ENCODE data around the gene FXYD6. TPM values are rescaled to one million over a fixed set of nuclear protein-coding genes. Genes with fewer than 3 reads are reported as not detected.
A peak's percentile ranks its signal among the peaks of the same experiment; 100 is the strongest.

FXYD6 gene
- total and polyA plus RNA-seq, 3 experiments from 2014 or later: 0.11 TPM; not detected in 2

DNA sequence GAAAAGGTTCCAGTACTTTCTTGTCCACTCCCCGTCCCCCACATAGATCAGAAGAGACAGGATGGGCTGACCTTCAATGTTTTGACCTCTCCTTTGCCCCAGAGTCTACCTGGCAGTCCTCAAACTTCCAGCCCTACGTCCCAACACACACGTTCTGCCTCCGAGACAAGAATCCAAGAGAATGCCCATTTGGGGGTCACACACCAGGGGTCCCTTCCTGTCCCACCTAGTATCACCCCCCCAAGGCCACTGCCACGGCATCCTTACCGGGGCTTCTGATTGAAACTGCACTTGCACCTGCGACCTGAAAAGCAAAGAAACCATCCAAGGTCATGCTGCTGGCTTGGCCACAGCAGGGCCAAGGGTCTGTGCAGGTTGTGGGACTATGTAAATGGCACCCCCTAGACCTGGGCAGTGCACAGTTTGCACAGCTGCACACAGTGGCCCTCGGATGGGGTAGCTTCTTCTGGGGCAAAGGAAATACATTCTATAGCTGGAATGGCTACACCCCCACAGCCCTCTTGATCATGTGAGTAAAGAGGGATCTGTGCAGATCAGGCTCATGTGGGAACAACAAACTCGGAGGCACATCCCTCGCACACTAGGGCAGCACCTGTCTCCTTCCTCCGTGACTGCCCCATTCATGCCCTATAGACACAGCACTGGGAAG lies 35.4 kb downstream of the FXYD6 start:
- H3K27me3 ChIP-seq (ENCODE audit: insufficient read depth, low read length, poor library complexity, severe bottlenecking): no peaks in the 10 kb centered on the region
- Mint-ChIP-seq H3K27me3 (peaks cover 0 to 5% of the 10 kb centered on the region in 2 donors), H3K27ac (peak overlapping the region in 1 of 8 donors; percentile 47), H3K4me3 (no peak overlapping the region), H3K9me3 (no peaks in the 10 kb centered on the region), H3K4me1 (peaks cover 8 to 30% (median 18%) of the 10 kb centered on the region in 3 donors), H3K36me3 (no peaks in the 10 kb centered on the region)
- H3K4me1 ChIP-seq (ENCODE audit: insufficient read depth, low read length): peaks cover 8% of the 10 kb centered on the region
- no peaks in the 10 kb centered on the region for H3K36me3 ChIP-seq (ENCODE audit: insufficient read depth, low read length)
- CTCF ChIA-PET: interaction anchor here (1.0 to 7.1 kb wide), 3 partner anchors 33 to 213 kb away, joined by 3 to 126 read pairs (median 3); no protein-coding TSS in a partner anchor
- peak in 1 of 5 donors; percentile 29 for DNase-seq
- POLR2A ChIA-PET: no interaction called here
- H3K27ac ChIP-seq (ENCODE audit: low read depth, low read length): no peak overlapping the region
- no peak overlapping the region for H3K4me3 ChIP-seq (ENCODE audit: low read length)
- no peaks in the 10 kb centered on the region for H3K9me3 ChIP-seq (ENCODE audit: low read length)

DNA sequence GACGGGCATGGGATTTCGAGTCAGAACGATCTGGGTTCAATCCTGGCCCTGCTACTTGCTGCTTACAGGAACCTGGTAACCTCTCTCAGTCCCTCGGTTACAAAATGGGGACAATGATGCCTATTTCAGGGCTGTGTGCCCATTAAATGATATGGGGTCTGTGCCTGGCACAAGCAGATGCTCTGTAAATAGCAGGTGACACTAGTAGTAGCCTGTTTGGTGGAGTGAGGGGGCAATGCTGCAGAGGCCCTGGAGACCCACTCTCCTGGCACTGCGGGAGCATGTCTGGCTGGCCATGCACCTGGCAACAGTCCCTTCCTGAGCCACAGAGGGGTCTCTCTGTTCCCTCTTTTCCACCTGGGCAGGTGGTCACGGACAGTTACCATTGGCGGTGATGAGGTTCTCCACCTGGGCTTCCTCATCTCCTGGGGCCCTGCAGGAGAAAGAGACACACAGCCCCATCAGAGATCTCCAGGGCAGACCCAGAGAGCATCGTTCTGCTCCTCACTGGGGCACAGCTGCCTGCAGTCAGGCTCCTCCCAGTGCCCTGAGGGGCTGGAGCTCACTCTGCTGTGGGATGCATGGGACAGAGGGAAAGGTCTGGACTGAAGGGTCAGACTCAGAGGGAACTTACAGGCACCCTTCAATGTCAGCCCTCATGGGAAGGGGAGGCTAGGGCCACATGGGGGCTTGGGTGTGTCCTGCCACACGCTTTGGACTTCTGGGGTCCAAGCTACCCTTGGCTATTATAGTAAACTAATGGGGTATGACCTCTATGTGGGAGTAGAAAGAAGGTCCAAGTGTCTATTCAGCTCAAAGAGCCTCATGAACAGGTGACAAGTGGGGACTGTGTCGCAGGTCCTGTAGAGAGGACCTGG lies 36.3 kb downstream of the FXYD6 start:
- no peaks in the 10 kb centered on the region for H3K36me3 Mint-ChIP-seq
- Histone ChIP-seq H3K4me1 (ENCODE audit: insufficient read depth, low read length) (peaks cover 8% of the 10 kb centered on the region), H3K27ac (ENCODE audit: low read depth, low read length) (no peak overlapping the region), H3K36me3 (ENCODE audit: insufficient read depth, low read length) (no peaks in the 10 kb centered on the region), H3K4me3 (ENCODE audit: low read length) (no peak overlapping the region), H3K27me3 (ENCODE audit: insufficient read depth, low read length, poor library complexity, severe bottlenecking) (no peaks in the 10 kb centered on the region), H3K9me3 (ENCODE audit: low read length) (no peaks in the 10 kb centered on the region)
- ChIA-PET POLR2A (no interaction called here), CTCF (interaction anchor here (1.0 to 7.1 kb wide), 4 partner anchors 17 to 214 kb away, joined by 3 to 126 read pairs (median 4); no protein-coding TSS in a partner anchor)
- peaks cover 0 to 5% of the 10 kb centered on the region in 2 donors for H3K27me3 Mint-ChIP-seq
- no peak overlapping the region for H3K4me3 Mint-ChIP-seq
- DNase-seq: peak in 1 of 5 donors; percentile 19
- H3K9me3 Mint-ChIP-seq: no peaks in the 10 kb centered on the region
- H3K4me1 Mint-ChIP-seq: peaks cover 8 to 30% (median 18%) of the 10 kb centered on the region in 3 donors
- H3K27ac Mint-ChIP-seq: peak overlapping the region in 2 of 8 donors; percentile 11 to 73

DNA sequence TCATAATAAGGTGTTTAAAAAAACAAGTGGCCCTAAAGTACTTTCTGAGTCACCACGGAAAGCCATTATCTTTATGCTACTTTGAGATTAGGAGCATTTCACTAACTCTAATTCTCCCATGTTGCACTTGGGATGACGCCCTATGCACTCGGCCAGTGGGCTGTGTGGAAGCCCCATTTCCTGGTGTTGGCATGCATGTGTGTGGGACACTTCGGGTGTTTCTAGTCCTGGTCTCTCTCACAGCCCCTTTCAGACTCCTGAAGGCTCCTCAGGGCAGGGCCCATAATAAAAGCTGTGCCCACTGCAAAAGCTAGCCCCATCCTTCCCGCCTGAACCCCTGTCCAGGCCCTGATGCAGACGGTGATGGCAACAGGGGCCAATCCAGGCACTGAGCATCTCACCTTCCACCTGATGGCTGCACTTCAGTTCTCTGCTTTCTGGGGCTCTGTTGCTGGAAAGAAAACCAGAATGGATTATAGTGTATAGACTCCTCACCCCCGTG lies 37.0 kb downstream of the FXYD6 start:
- Mint-ChIP-seq H3K4me1 (peaks cover 6 to 30% (median 18%) of the 10 kb centered on the region in 3 donors), H3K36me3 (no peaks in the 10 kb centered on the region), H3K9me3 (no peaks in the 10 kb centered on the region), H3K4me3 (no peak overlapping the region), H3K27me3 (peaks cover 0 to 5% of the 10 kb centered on the region in 2 donors), H3K27ac (peak overlapping the region in 1 of 8 donors; percentile 73)
- Histone ChIP-seq H3K9me3 (ENCODE audit: low read length) (no peaks in the 10 kb centered on the region), H3K4me3 (ENCODE audit: low read length) (no peak overlapping the region), H3K27ac (ENCODE audit: low read depth, low read length) (no peak overlapping the region), H3K4me1 (ENCODE audit: insufficient read depth, low read length) (peaks cover 8% of the 10 kb centered on the region), H3K36me3 (ENCODE audit: insufficient read depth, low read length) (no peaks in the 10 kb centered on the region), H3K27me3 (ENCODE audit: insufficient read depth, low read length, poor library complexity, severe bottlenecking) (no peaks in the 10 kb centered on the region)
- CTCF ChIA-PET: interaction anchor here (1.2 kb wide), 1 partner anchor 16 kb away, joined by 4 read pairs; no protein-coding TSS in a partner anchor
- POLR2A ChIA-PET: no interaction called here
- DNase-seq: peak in 1 of 5 donors; percentile 26

DNA sequence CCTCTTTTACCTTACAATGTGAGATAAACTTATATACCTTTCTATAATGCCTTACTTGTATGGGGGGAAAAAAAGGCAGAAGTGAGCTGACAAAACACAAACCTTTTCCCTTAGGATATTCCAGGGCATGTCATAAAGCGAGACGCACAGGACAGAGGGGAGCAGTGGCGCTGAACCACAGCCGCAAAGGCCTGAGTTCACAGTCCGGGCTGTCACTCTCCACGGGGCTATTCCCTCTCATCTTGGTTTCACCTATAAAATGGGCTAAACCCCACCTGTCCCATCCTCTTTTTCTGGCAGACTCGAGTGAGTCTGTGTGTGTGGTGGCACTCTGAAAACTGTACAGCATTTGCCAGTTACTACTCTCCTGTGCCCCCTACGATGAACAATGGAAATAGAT lies 37.6 kb downstream of the FXYD6 start:
- H3K4me1 Mint-ChIP-seq: peaks cover 6 to 29% (median 18%) of the 10 kb centered on the region in 3 donors
- DNase-seq: no peak
- peak overlapping the region in 1 of 8 donors; percentile 68 for H3K27ac Mint-ChIP-seq
- Histone ChIP-seq H3K4me3 (ENCODE audit: low read length) (no peak overlapping the region), H3K27ac (ENCODE audit: low read depth, low read length) (no peak overlapping the region), H3K4me1 (ENCODE audit: insufficient read depth, low read length) (peaks cover 5% of the 10 kb centered on the region), H3K9me3 (ENCODE audit: low read length) (no peaks in the 10 kb centered on the region), H3K36me3 (ENCODE audit: insufficient read depth, low read length) (no peaks in the 10 kb centered on the region), H3K27me3 (ENCODE audit: insufficient read depth, low read length, poor library complexity, severe bottlenecking) (no peaks in the 10 kb centered on the region)
- CTCF ChIA-PET: no interaction called here
- no peaks in the 10 kb centered on the region for H3K9me3 Mint-ChIP-seq
- peaks cover 0 to 5% of the 10 kb centered on the region in 2 donors for H3K27me3 Mint-ChIP-seq
- no peaks in the 10 kb centered on the region for H3K36me3 Mint-ChIP-seq
- POLR2A ChIA-PET: no interaction called here
- no peak overlapping the region for H3K4me3 Mint-ChIP-seq

DNA sequence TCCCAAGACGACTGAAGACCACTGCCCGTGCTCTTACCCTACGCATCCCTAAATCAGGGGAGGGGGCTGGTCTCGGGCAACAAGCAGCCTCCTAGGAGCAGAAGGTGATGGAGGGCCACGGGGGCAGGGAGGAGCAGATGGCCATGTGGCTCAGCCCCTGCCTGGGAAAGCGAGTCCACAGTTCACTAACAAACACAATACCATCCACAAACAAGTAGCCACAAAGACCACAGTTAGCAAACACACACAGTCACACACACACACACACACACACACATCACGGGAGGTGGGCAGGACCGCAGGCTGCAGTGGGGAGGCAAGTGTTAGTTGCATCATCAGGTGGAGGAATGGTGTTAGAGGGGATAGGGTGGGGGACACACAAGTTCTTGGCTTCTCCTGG lies 38.7 kb downstream of the FXYD6 start:
- Mint-ChIP-seq H3K27ac (peak overlapping the region in 3 of 8 donors; percentile 27 to 93 (median 73)), H3K9me3 (no peaks in the 10 kb centered on the region), H3K4me1 (peaks cover 6 to 21% (median 18%) of the 10 kb centered on the region in 3 donors), H3K4me3 (peak overlapping the region in 3 of 7 donors; percentile 25 to 51 (median 42)), H3K36me3 (no peaks in the 10 kb centered on the region), H3K27me3 (peaks cover 0 to 5% of the 10 kb centered on the region in 2 donors)
- ChIA-PET CTCF (no interaction called here), POLR2A (no interaction called here)
- Histone ChIP-seq H3K4me1 (ENCODE audit: insufficient read depth, low read length) (no peaks in the 10 kb centered on the region), H3K27me3 (ENCODE audit: insufficient read depth, low read length, poor library complexity, severe bottlenecking) (no peaks in the 10 kb centered on the region), H3K9me3 (ENCODE audit: low read length) (no peaks in the 10 kb centered on the region), H3K27ac (ENCODE audit: low read depth, low read length) (no peak overlapping the region), H3K4me3 (ENCODE audit: low read length) (no peak overlapping the region), H3K36me3 (ENCODE audit: insufficient read depth, low read length) (no peaks in the 10 kb centered on the region)
- DNase-seq: peak in 1 of 5 donors; percentile 50

DNA sequence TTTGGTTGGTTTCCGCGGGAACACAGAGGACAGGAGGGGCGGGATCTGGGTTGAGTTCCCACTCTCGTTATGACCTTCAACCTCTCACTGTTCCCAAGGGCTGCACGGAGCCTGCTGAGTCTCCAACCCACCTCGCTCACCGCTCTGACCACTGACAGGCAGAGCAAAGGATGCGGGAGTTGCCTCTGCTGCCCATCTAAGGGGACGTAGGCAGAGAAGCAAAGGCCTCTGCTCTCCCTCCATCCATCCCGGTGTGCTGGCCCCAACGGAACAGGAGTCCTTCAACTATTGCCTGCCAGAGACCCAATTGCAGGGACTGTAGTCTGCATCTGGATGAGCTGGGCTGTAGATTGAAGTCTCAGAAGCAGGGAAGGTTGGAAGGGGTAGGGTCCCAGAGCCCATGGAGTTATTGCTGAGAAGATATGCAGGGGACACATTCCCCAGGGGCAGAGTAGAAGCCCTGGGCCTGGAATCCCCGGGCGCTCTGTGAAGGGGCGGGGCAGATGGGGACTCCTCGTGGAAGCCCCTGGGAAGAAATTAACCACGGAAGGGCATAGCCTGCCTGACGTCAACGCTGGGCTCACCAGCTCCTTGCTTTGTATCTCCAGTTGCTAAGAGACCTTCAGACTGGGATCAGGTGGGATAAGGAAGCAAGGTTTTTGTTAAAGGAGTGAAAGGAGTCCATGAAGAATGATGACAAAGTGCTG lies 39.2 kb downstream of the FXYD6 start:
- H3K4me3 ChIP-seq (ENCODE audit: low read length): no peak overlapping the region
- H3K27me3 ChIP-seq (ENCODE audit: insufficient read depth, low read length, poor library complexity, severe bottlenecking): no peaks in the 10 kb centered on the region
- H3K4me1 ChIP-seq (ENCODE audit: insufficient read depth, low read length): no peaks in the 10 kb centered on the region
- H3K4me1 Mint-ChIP-seq: peaks cover 8 to 26% (median 18%) of the 10 kb centered on the region in 3 donors
- H3K9me3 Mint-ChIP-seq: no peaks in the 10 kb centered on the region
- no peaks in the 10 kb centered on the region for H3K36me3 ChIP-seq (ENCODE audit: insufficient read depth, low read length)
- peak in 1 of 5 donors; percentile 24 for DNase-seq
- CTCF ChIA-PET: interaction anchor here (1.2 kb wide), 1 partner anchor 216 kb away, joined by 3 read pairs; no protein-coding TSS in a partner anchor
- no peak overlapping the region for H3K27ac ChIP-seq (ENCODE audit: low read depth, low read length)
- peak overlapping the region in 2 of 7 donors; percentile 25 to 56 for H3K4me3 Mint-ChIP-seq
- H3K27me3 Mint-ChIP-seq: peaks cover 0 to 5% of the 10 kb centered on the region in 2 donors
- H3K27ac Mint-ChIP-seq: peak overlapping the region in 3 of 8 donors; percentile 27 to 93 (median 73)
- H3K36me3 Mint-ChIP-seq: no peaks in the 10 kb centered on the region
- POLR2A ChIA-PET: no interaction called here
- no peaks in the 10 kb centered on the region for H3K9me3 ChIP-seq (ENCODE audit: low read length)

DNA sequence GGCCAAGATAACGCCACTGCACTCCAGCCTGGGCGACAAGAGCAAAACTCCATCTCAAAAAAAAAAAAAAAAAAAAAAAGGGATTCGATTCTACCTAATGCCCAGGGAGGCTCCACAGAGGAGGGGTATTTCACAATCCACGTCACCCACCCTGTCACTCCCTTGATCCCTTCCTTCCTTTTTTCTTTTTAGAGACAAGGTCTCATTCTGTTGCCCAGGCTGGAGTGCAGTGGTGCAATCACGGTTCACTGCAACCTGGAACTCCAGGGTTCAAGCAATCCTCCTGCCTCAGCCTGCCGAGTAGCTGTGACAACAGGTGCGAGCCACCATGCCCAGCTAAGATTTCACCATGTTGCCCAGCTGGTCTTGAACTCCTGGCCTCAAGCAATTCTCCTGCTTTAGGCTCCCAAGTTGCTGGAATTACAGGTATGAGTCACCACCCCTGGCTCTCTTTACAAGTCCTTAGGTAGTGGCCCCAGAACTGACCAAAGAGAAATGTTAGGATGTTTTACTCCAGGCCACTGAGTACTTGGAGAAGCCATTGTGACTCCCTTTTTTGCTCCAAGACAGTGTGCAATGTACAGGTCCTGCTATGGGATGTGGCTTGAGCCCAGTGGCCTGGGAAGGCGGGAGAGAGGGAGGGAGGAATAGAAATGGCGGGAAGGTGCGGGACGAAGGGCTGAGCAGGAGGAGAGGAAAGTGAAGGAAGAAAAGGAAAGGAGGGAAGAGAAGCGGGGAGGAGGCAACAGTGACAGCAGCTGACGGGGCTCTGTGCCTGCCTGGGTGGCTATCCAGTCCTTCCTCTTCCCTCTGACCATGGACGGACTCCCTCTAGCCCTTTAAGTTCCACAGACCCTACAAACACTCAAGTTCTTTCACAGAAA lies 40.1 kb downstream of the FXYD6 start:
- H3K9me3 ChIP-seq (ENCODE audit: low read length): no peaks in the 10 kb centered on the region
- Mint-ChIP-seq H3K4me3 (no peak overlapping the region), H3K27ac (no peak overlapping the region), H3K4me1 (peaks cover 9 to 29% (median 20%) of the 10 kb centered on the region in 3 donors), H3K36me3 (no peaks in the 10 kb centered on the region), H3K27me3 (peaks cover 0 to 2% of the 10 kb centered on the region in 2 donors), H3K9me3 (no peaks in the 10 kb centered on the region)
- ChIA-PET POLR2A (no interaction called here), CTCF (interaction anchor here (1.1 to 6.9 kb wide), 3 partner anchors 14 to 217 kb away, joined by 3 to 35 read pairs (median 3); partner anchors contain the start of gene FXYD2)
- no peak overlapping the region for H3K27ac ChIP-seq (ENCODE audit: low read depth, low read length)
- H3K4me1 ChIP-seq (ENCODE audit: insufficient read depth, low read length): peaks cover 1% of the 10 kb centered on the region
- DNase-seq: peak in 1 of 5 donors; percentile 31
- H3K36me3 ChIP-seq (ENCODE audit: insufficient read depth, low read length): no peaks in the 10 kb centered on the region
- no peaks in the 10 kb centered on the region for H3K27me3 ChIP-seq (ENCODE audit: insufficient read depth, low read length, poor library complexity, severe bottlenecking)
- no peak overlapping the region for H3K4me3 ChIP-seq (ENCODE audit: low read length)
